Measurements from ENCODE around the gene RHBDF1. TPM values are rescaled to one million over a fixed set of nuclear protein-coding genes. Genes with fewer than 3 reads are reported as not detected.
A peak's percentile ranks its signal among the peaks of the same experiment; 100 is the strongest.

The RHBDF1 gene
- total RNA-seq, 4 donors from 2014 or later, result 13.3 to 38.3 (median 24.2) TPM

DNA sequence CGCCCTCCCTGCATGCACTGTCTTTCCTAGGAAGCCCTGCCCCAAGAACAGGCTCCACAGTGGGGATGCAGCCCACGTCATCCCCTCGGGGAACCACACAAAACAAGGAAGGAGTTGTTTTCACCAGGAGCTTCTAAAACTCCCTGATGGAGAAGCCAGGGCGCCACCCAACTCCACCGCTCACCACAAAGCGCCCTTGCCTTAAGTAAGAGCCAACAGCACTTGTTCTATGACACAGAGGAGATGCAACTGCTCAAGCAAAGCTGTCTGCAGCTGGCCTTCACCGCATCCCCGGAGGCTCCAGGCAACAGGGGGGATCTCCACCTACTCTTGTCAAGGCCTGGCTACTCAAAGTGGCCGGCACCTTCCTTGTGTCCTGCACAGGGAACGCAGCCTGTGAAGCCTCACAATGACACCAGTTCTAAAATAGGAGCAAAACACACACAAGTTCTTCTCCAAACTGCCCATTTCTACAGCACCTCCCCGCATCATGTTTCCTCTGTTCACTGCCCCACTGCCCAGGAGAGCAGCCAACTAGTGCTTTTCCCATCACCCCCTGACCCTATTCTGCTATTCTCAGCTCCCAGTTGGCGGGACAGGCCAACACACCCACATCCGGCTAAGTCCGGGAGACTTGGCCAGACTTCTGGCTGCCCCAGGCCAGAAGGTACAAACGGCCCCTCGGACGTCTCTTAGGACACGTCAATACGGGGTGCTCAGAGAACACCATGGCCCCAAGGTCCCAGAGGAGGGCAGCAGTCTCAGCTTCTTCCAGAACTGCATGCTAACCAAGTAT lies 29.8 kb upstream of the RHBDF1 start:
- no peak for DNase-seq
- H3K27me3 ChIP-seq, result no peaks in the 10 kb centered on the region
- peaks cover 0 to 33% (median under 1%) of the 10 kb centered on the region in 3 donors for H3K4me1 ChIP-seq
- 73 to 86% methylated on average over 10 to 13 of the region's 19 CpGs for WGBS, 2 donors
- H3K9me3 ChIP-seq, result no peaks in the 10 kb centered on the region
- peak overlapping the region in 3 of 4 donors; percentile 70 to 75 (median 71) for H3K27ac ChIP-seq
- intact Hi-C loops (cut with DNase I), result no loop called here
- no peak overlapping the region for H3K4me3 ChIP-seq
- peaks cover 3 to 67% (median 9%) of the 10 kb centered on the region in 3 donors for H3K36me3 ChIP-seq
- TF ChIP-seq, protein P1, sequence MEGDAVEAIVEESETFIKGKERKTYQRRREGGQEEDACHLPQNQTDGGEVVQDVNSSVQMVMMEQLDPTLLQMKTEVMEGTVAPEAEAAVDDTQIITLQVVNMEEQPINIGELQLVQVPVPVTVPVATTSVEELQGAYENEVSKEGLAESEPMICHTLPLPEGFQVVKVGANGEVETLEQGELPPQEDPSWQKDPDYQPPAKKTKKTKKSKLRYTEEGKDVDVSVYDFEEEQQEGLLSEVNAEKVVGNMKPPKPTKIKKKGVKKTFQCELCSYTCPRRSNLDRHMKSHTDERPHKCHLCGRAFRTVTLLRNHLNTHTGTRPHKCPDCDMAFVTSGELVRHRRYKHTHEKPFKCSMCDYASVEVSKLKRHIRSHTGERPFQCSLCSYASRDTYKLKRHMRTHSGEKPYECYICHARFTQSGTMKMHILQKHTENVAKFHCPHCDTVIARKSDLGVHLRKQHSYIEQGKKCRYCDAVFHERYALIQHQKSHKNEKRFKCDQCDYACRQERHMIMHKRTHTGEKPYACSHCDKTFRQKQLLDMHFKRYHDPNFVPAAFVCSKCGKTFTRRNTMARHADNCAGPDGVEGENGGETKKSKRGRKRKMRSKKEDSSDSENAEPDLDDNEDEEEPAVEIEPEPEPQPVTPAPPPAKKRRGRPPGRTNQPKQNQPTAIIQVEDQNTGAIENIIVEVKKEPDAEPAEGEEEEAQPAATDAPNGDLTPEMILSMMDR (IDR thresholded peaks at IDR 0.05), result no peak
- TF ChIP-seq POLR2A (IDR thresholded peaks at IDR 0.05), result no peak

DNA sequence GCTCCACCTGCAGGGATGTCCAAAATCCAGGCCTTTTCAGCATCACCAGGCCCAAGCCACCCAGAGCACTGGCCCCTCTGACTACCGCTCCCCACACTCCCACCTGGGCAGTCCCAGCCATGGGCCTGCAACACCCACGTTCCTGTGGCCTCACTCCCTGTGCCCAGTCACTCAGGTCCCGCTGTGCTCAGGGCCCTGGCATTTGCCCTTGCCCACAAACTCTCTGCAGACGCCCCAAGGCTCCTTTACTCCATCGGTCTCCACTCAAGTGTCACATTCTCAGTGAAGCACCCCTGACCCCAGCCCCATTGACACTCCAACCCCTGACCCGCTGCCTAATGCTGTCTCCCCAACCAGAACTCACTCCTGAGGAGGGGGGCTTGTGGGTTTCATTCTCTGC lies 29.2 kb upstream of the RHBDF1 start:
- WGBS, 2 donors, result 88 to 90% methylated on average over 3 to 5 of the region's 6 CpGs
- H3K4me3 ChIP-seq, result no peak overlapping the region
- no peak for DNase-seq

DNA sequence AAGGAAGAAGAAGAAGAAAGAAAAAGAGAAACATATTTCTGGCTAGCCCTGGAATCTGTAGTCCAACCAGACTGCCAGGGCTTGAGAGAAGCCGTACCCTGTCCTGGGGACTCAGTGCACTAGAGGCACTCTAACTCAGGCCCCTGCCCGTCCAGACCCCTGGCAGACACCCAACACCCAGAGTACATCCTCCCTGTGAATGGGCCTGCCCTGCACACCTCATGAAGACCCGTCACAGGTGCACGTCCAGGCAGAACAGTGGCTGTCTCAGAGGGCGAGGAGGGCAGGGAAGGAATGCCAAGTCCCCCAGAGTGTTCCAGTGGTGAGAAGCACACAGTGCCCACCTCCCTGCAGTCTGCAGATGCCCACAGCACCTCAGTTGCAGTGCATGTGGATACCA lies 28.6 kb upstream of the RHBDF1 start:
- H3K27ac ChIP-seq, result peak overlapping the region in 3 of 4 donors; percentile 70 to 75 (median 71)
- H3K36me3 ChIP-seq, result peaks cover 3 to 63% (median 9%) of the 10 kb centered on the region in 3 donors
- 69 to 82% methylated on average over 5 of the region's 5 CpGs for WGBS, 2 donors

More for the DNA sequence above, 29.2 kb upstream of the RHBDF1 start:
- H3K27ac ChIP-seq, result peak overlapping the region in 3 of 4 donors; percentile 70 to 75 (median 71)
- TF ChIP-seq, protein P1 (IDR thresholded peaks at IDR 0.05), result no peak
- TF ChIP-seq POLR2A (IDR thresholded peaks at IDR 0.05), result no peak
- peaks cover 3 to 67% (median 9%) of the 10 kb centered on the region in 3 donors for H3K36me3 ChIP-seq
- H3K4me1 ChIP-seq, result peaks cover 0 to 35% (median 5%) of the 10 kb centered on the region in 3 donors
- H3K27me3 ChIP-seq, result no peaks in the 10 kb centered on the region
- intact Hi-C loops (cut with DNase I), result no loop called here
- H3K9me3 ChIP-seq, result no peaks in the 10 kb centered on the region

GRCh38 chr16:97822-98221 lies 25.4 kb upstream of the RHBDF1 start:
- 67 to 91% methylated on average over 2 to 4 of the region's 8 CpGs for WGBS, 2 donors
- H3K4me1 ChIP-seq, result peaks cover 0 to 32% (median 5%) of the 10 kb centered on the region in 3 donors
- H3K27ac ChIP-seq, result no peak overlapping the region
- peaks cover 3 to 48% (median 9%) of the 10 kb centered on the region in 3 donors for H3K36me3 ChIP-seq
- TF ChIP-seq POLR2A (IDR thresholded peaks at IDR 0.05), result no peak
- TF ChIP-seq, protein P1 (IDR thresholded peaks at IDR 0.05), result no peak
- H3K9me3 ChIP-seq, result no peaks in the 10 kb centered on the region
- H3K4me3 ChIP-seq, result no peak overlapping the region
- DNase-seq, result no peak
- intact Hi-C loops (cut with DNase I), result no loop called here
- H3K27me3 ChIP-seq, result no peaks in the 10 kb centered on the region

More for the DNA sequence above, 28.6 kb upstream of the RHBDF1 start:
- TF ChIP-seq, protein P1 (IDR thresholded peaks at IDR 0.05), result no peak
- TF ChIP-seq POLR2A (IDR thresholded peaks at IDR 0.05), result no peak
- Histone ChIP-seq H3K4me3 (no peak overlapping the region), H3K4me1 (peaks cover 0 to 35% (median 5%) of the 10 kb centered on the region in 3 donors), H3K9me3 (no peaks in the 10 kb centered on the region), H3K27me3 (no peaks in the 10 kb centered on the region)
- intact Hi-C loops (cut with DNase I), result no loop called here
- DNase-seq, result no peak

GRCh38 chr16:96935-97381 lies 24.5 kb upstream of the RHBDF1 start:
- intact Hi-C loops (cut with DNase I), result no loop called here

More at GRCh38 chr16:96935-97381, 24.5 kb upstream of the RHBDF1 start:
- H3K9me3 ChIP-seq, result no peaks in the 10 kb centered on the region
- H3K27ac ChIP-seq, result no peak overlapping the region
- H3K27me3 ChIP-seq, result no peaks in the 10 kb centered on the region
- H3K4me3 ChIP-seq, result no peak overlapping the region
- H3K36me3 ChIP-seq, result peaks cover 3 to 48% (median 9%) of the 10 kb centered on the region in 3 donors
- 13% methylated on average over 10 to 11 of the region's 11 CpGs for WGBS, 2 donors
- no peak for TF ChIP-seq POLR2A (IDR thresholded peaks at IDR 0.05)
- TF ChIP-seq, protein P1 (IDR thresholded peaks at IDR 0.05), result peak; percentile 97 to 100 (median 99)
- no peak for DNase-seq
- peaks cover 0 to 26% (median 5%) of the 10 kb centered on the region in 3 donors for H3K4me1 ChIP-seq
